Measurements from ENCODE around the gene ANXA5. TPM values are rescaled to one million over a fixed set of nuclear protein-coding genes. Genes with fewer than 3 reads are reported as not detected.

ANXA5 gene
- total RNA-seq, 2 experiments from 2014 or later = 50.8 to 55.9 TPM

GRCh38 chr4:121705521-121705920 lies 8.7 kb upstream of the ANXA5 start:
- DNase-seq (no peak), ATAC-seq (ENCODE audit: poor library complexity) (no peak)
- Histone ChIP-seq H3K36me3 (ENCODE audit: insufficient read depth, low read length) (no peaks in the 10 kb centered on the region), H3K4me1 (ENCODE audit: insufficient read depth, low read length) (peaks cover 4% of the 10 kb centered on the region), H3K4me3 (ENCODE audit: low read length) (no peak overlapping the region), H3K9me3 (ENCODE audit: control insufficient read depth in 1 of 2, insufficient read depth in 1 of 2, low read length in 2 of 2) (no peaks in the 10 kb centered on the region), H3K27ac (ENCODE audit: low read depth in 1 of 2, low read length in 2 of 2) (no peak overlapping the region), H3K27me3 (ENCODE audit: control insufficient read depth in 1 of 2, insufficient read depth in 2 of 2, low read length in 2 of 2) (peaks cover 0 to 12% of the 10 kb centered on the region in 2 experiments)
- H3K27ac Mint-ChIP-seq = no peak overlapping the region
- no peak overlapping the region for H3K4me3 Mint-ChIP-seq
- H3K9me3 Mint-ChIP-seq = no peaks in the 10 kb centered on the region
- H3K4me1 Mint-ChIP-seq (ENCODE audit: low read depth) = no peaks in the 10 kb centered on the region
- peaks cover 41% of the 10 kb centered on the region for H3K27me3 Mint-ChIP-seq
- TF ChIP-seq CTCF (IDR thresholded peaks at IDR 0.05) = no peak
- no peaks in the 10 kb centered on the region for H3K36me3 Mint-ChIP-seq (ENCODE audit: low read depth)
- ChIA-PET POLR2A (no interaction called here), CTCF (no interaction called here)
- intact Hi-C loops (cut with DNase I, micrococcal nuclease) = loop anchor here in 1 of 2 experiments (10.0 kb wide), 1 partner anchor 1019 kb away; no protein-coding TSS in a partner anchor

- no peak for TF ChIP-seq CTCF (IDR thresholded peaks at IDR 0.05)
- no peak for ATAC-seq (ENCODE audit: poor library complexity)
Measured at GRCh38 chr4:121702136-121702535, 5.4 kb upstream of the ANXA5 start.

GRCh38 chr4:121701263-121701662 lies 4.5 kb upstream of the ANXA5 start:
- H3K9me3 Mint-ChIP-seq = no peaks in the 10 kb centered on the region
- Histone ChIP-seq H3K4me1 (ENCODE audit: insufficient read depth, low read length) (peaks cover 9% of the 10 kb centered on the region), H3K36me3 (ENCODE audit: insufficient read depth, low read length) (no peaks in the 10 kb centered on the region), H3K27ac (ENCODE audit: low read depth in 1 of 2, low read length in 2 of 2) (no peak overlapping the region), H3K9me3 (ENCODE audit: control insufficient read depth in 1 of 2, insufficient read depth in 1 of 2, low read length in 2 of 2) (no peaks in the 10 kb centered on the region), H3K4me3 (ENCODE audit: low read length) (no peak overlapping the region), H3K27me3 (ENCODE audit: control insufficient read depth in 1 of 2, insufficient read depth in 2 of 2, low read length in 2 of 2) (no peaks in the 10 kb centered on the region)
- no peak for DNase-seq
- no peak overlapping the region for H3K27ac Mint-ChIP-seq
- ChIA-PET POLR2A (no interaction called here), CTCF (no interaction called here)
- H3K27me3 Mint-ChIP-seq = peaks cover 6% of the 10 kb centered on the region
- peaks cover 10% of the 10 kb centered on the region for H3K4me1 Mint-ChIP-seq (ENCODE audit: low read depth)
- no peak for ATAC-seq (ENCODE audit: poor library complexity)
- TF ChIP-seq CTCF (IDR thresholded peaks at IDR 0.05) = no peak
- peaks cover 1% of the 10 kb centered on the region for H3K36me3 Mint-ChIP-seq (ENCODE audit: low read depth)
- intact Hi-C loops (cut with DNase I, micrococcal nuclease) = loop anchor here in 1 of 2 experiments (10.0 kb wide), 1 partner anchor 1024 kb away; no protein-coding TSS in a partner anchor
- no peak overlapping the region for H3K4me3 Mint-ChIP-seq

More at GRCh38 chr4:121702136-121702535, 5.4 kb upstream of the ANXA5 start:
- Histone ChIP-seq H3K4me3 (ENCODE audit: low read length) (no peak overlapping the region), H3K27ac (ENCODE audit: low read depth in 1 of 2, low read length in 2 of 2) (no peak overlapping the region), H3K36me3 (ENCODE audit: insufficient read depth, low read length) (no peaks in the 10 kb centered on the region), H3K27me3 (ENCODE audit: control insufficient read depth in 1 of 2, insufficient read depth in 2 of 2, low read length in 2 of 2) (no peaks in the 10 kb centered on the region), H3K4me1 (ENCODE audit: insufficient read depth, low read length) (peaks cover 12% of the 10 kb centered on the region), H3K9me3 (ENCODE audit: control insufficient read depth in 1 of 2, insufficient read depth in 1 of 2, low read length in 2 of 2) (no peaks in the 10 kb centered on the region)
- intact Hi-C loops (cut with DNase I, micrococcal nuclease) = loop anchor here in 1 of 2 experiments (10.0 kb wide), 1 partner anchor 1023 kb away; no protein-coding TSS in a partner anchor
- no peak overlapping the region for H3K4me3 Mint-ChIP-seq
- H3K4me1 Mint-ChIP-seq (ENCODE audit: low read depth) = peaks cover 10% of the 10 kb centered on the region
- no peaks in the 10 kb centered on the region for H3K36me3 Mint-ChIP-seq (ENCODE audit: low read depth)
- ChIA-PET POLR2A (no interaction called here), CTCF (no interaction called here)
- no peak overlapping the region for H3K27ac Mint-ChIP-seq
- peaks cover 14% of the 10 kb centered on the region for H3K27me3 Mint-ChIP-seq
- DNase-seq = no peak
- H3K9me3 Mint-ChIP-seq = no peaks in the 10 kb centered on the region

Measured in CD4-positive, alpha-beta T cell (primary cell).